B cell (primary cell): Measurements from ENCODE around the gene AZGP1. TPM values are rescaled to one million over a fixed set of nuclear protein-coding genes. Genes with fewer than 3 reads are reported as not detected.

ENCODE experiments used
- ATAC-seq: fragments of 200-7000 bp; cut with Tn5 transposase; one replicate; pipeline ENCODE4 v1.10.0; 2021; ENCODE audit warnings: low read depth, mild to moderate bottlenecking, moderate number of reproducible peaks, moderate library complexity
- CTCF ChIA-PET: fragments of 350-600 bp; sonication (Branson Sonifier 250); formaldehyde crosslinking; loops from one replicate; lab custom pipeline; 2021; ENCODE audit warnings: antibody characterized with exemption, inconsistent platforms; lab: Charles Lee
- POLR2A ChIA-PET: fragments of 350-600 bp; sonication (Branson Sonifier 250); formaldehyde crosslinking; loops from one replicate; lab custom pipeline; 2021; ENCODE audit warnings: antibody characterized with exemption; lab: Charles Lee
- DNase-seq: peaks from one replicate; pipeline ENCODE4 v3.0.0; 2013
- H2AFZ ChIP-seq: 2 replicates; pipeline ENCODE4 v1.6.1; 2012; ENCODE audit warnings: mild to moderate bottlenecking, low read depth, low read length; ENCODE audit not compliant: insufficient read depth, poor library complexity, severe bottlenecking
- H3K27ac ChIP-seq, 2 donors: 1 replicate in 1 of 2; 2 replicates in 1 of 2; pipeline ENCODE4 v1.5.1; 2012 to 2013; ENCODE audit warnings: low read length in 2 of 2, mild to moderate bottlenecking in 2 of 2, moderate library complexity in 1 of 2
- H3K27me3 ChIP-seq, 4 experiments: fragments of 200-600 bp in 1 of 4; sonication (generic) in 1 of 4; replicated peaks in 1 of 4; 1 replicate in 2 of 4; 2 replicates in 2 of 4; pipeline versions ENCODE4 v1.6.1 to v1.7.0; 2013 to 2016; ENCODE audit warnings: low read length in 3 of 4, mild to moderate bottlenecking in 2 of 4, mixed read lengths in 1 of 4, moderate library complexity in 1 of 4; ENCODE audit not compliant: insufficient read depth in 4 of 4, control insufficient read depth in 3 of 4; ENCODE audit errors: control extremely low read depth in 1 of 4
- H3K36me3 ChIP-seq, 2 experiments: replicated peaks in 1 of 2; 1 replicate in 1 of 2; 2 replicates in 1 of 2; pipeline versions ENCODE4 v1.6.1 to v1.7.1; 2013; ENCODE audit warnings: low read length in 1 of 2; ENCODE audit not compliant: insufficient read depth in 2 of 2, control insufficient read depth in 1 of 2; ENCODE audit errors: control extremely low read depth in 1 of 2, extremely low read depth in 1 of 2
- H3K4me1 ChIP-seq, 2 donors: fragments of 200-600 bp in 1 of 2; sonication (generic) in 1 of 2; 1 replicate in 1 of 2; 2 replicates in 1 of 2; pipeline versions ENCODE4 v1.5.1 to v1.6.1; 2013 to 2017; ENCODE audit warnings: low read length in 2 of 2; ENCODE audit not compliant: control insufficient read depth in 2 of 2, insufficient read depth in 2 of 2
- H3K4me2 ChIP-seq: replicated peaks from 2 replicates; pipeline ENCODE3; 2012; ENCODE audit warnings: mild to moderate bottlenecking, low read depth, low read length; ENCODE audit not compliant: poor library complexity, severe bottlenecking
- H3K4me3 ChIP-seq, 5 experiments: fragments of 200-600 bp in 1 of 5; sonication (generic) in 1 of 5; 1 replicate in 3 of 5; 2 replicates in 2 of 5; pipeline versions ENCODE4 v1.5.1 to v1.7.0; 2011 to 2016; ENCODE audit warnings: low read length in 4 of 5, mild to moderate bottlenecking in 4 of 5, low read depth in 2 of 5, control low read depth in 1 of 5, moderate library complexity in 1 of 5; ENCODE audit not compliant: insufficient read depth in 1 of 5; ENCODE audit errors: control extremely low read depth in 1 of 5, extremely low read depth in 1 of 5
- H3K79me2 ChIP-seq: fragments of 200-600 bp; sonication (generic); one replicate; pipeline ENCODE4 v1.6.0; 2016; ENCODE audit warnings: low read length; ENCODE audit not compliant: control insufficient read depth, insufficient read depth
- H3K9ac ChIP-seq: fragments of 200-600 bp; sonication (generic); 2 replicates; pipeline ENCODE4 v1.6.1; 2017; ENCODE audit warnings: mild to moderate bottlenecking, low read length, moderate library complexity
- H3K9me3 ChIP-seq, 3 donors: one replicate each; pipeline versions ENCODE4 v1.6.1 to v1.7.1; 2013; ENCODE audit warnings: low read length in 2 of 3; ENCODE audit not compliant: control insufficient read depth in 2 of 3, insufficient read depth in 1 of 3; ENCODE audit errors: control extremely low read depth in 1 of 3
- H4K20me1 ChIP-seq: 2 replicates; pipeline ENCODE4 v1.6.0; 2012; ENCODE audit warnings: mild to moderate bottlenecking, low read length; ENCODE audit not compliant: insufficient read depth, control insufficient read depth, poor library complexity, severe bottlenecking
- H3K27ac Mint-ChIP-seq: one replicate; pipeline ENCODE4 v1.8.0; 2021; ENCODE audit warnings: mixed read lengths
- H3K27me3 Mint-ChIP-seq: one replicate; pipeline ENCODE4 v1.8.0; 2021; ENCODE audit warnings: mixed read lengths
- H3K4me1 Mint-ChIP-seq: one replicate; pipeline ENCODE4 v1.8.0; 2021; ENCODE audit warnings: mixed read lengths
- H3K4me3 Mint-ChIP-seq: one replicate; pipeline ENCODE4 v1.8.0; 2021; ENCODE audit warnings: mixed read lengths
- H3K9me3 Mint-ChIP-seq: one replicate; pipeline ENCODE4 v1.8.0; 2022; ENCODE audit warnings: mixed read lengths; ENCODE audit not compliant: insufficient read depth
- CTCF ChIP-seq: fragments of 200-600 bp; IDR thresholded peaks from one replicate; pipeline ENCODE4 v1.8.0; 2022; ENCODE audit warnings: antibody characterized with exemption, mild to moderate bottlenecking
- EZH2 ChIP-seq: IDR thresholded peaks from 2 replicates; pipeline ENCODE4 v1.6.1; 2012; ENCODE audit warnings: borderline replicate concordance, low read depth, mild to moderate bottlenecking, moderate library complexity, low read length; ENCODE audit not compliant: insufficient read depth, poor library complexity, severe bottlenecking
- WGBS: methylation state at CpG from one replicate; pipeline ENCODE4 v1.1.5; 2013; ENCODE audit warnings: missing lambda C conversion rate; ENCODE audit not compliant: insufficient coverage; 5-methylcytosine and 5-hydroxymethylcytosine counted together
- intact Hi-C: fragments of 100-400 bp; cut with micrococcal nuclease; formaldehyde crosslinking; loops from one replicate; pipeline ENCODE4 v1.10.0; 2022
- polyA plus RNA-seq: library from polyadenylated mRNA; depleted of rRNA; stranded (reverse); fragments of >200 nt; gene quantifications from 2 replicates; pipeline ENCODE4 v1.2.3, GENCODE V29; 2012
- total RNA-seq, 2 donors: library from RNA; stranded (reverse); fragments of 120-200 nt in 1 of 2; gene quantifications; 1 replicate in 1 of 2; 2 replicates in 1 of 2; pipeline versions ENCODE4 v1.2.3 to v1.2.4, GENCODE V29; 2013 to 2022

AZGP1 gene
- total and polyA plus RNA-seq, 2 donors (not counting 1 experiment from before 2014, with no cell fraction given): not detected

- Histone ChIP-seq H3K4me1 (peaks cover 12 to 14% of the 10 kb centered on the region in 2 donors), H3K27me3 (peaks cover 0 to 16% (median 9%) of the 10 kb centered on the region in 4 experiments), H3K4me3 (no peak overlapping the region), H3K36me3 (no peaks in the 10 kb centered on the region), H2AFZ (no peak overlapping the region), H3K9me3 (peaks cover 0 to 4% (median 0%) of the 10 kb centered on the region in 3 donors), H4K20me1 (no peaks in the 10 kb centered on the region), H3K9ac (no peak overlapping the region), H3K27ac (no peak overlapping the region), H3K79me2 (peaks cover 20% of the 10 kb centered on the region), H3K4me2 (no peak overlapping the region)
- POLR2A ChIA-PET: no interaction called here
- Mint-ChIP-seq H3K9me3 (no peaks in the 10 kb centered on the region), H3K4me1 (peaks cover 17% of the 10 kb centered on the region), H3K27ac (no peak overlapping the region), H3K4me3 (no peak overlapping the region), H3K27me3 (peaks cover 30% of the 10 kb centered on the region)
- DNase-seq (no peak), ATAC-seq (no peak)
- intact Hi-C loops: no loop called here
- 100% methylated on average over 3 of the region's 3 CpGs for WGBS
- CTCF ChIA-PET: interaction anchor here (1.7 kb wide), 1 partner anchor 10 kb away, joined by 5 read pairs; no protein-coding TSS in a partner anchor
- TF ChIP-seq EZH2 (no peak), CTCF (no peak)
These were observed 52.6 kb downstream of the AZGP1 start for GRCh38 chr7:99923200-99923599.

- H3K4me3 Mint-ChIP-seq: peak overlapping the region; percentile 96
- peaks cover 50% of the 10 kb centered on the region for H3K79me2 ChIP-seq
These were observed 55.7 kb downstream of the AZGP1 start for GRCh38 chr7:99920149-99920548.

More at GRCh38 chr7:99920149-99920548, 55.7 kb downstream of the AZGP1 start:
- Histone ChIP-seq H2AFZ (peak overlapping the region; percentile 97), H4K20me1 (peaks cover 7% of the 10 kb centered on the region), H3K9me3 (peaks cover 0 to 4% (median 0%) of the 10 kb centered on the region in 3 donors), H3K36me3 (peaks cover 0 to 20% of the 10 kb centered on the region in 2 experiments), H3K4me3 (peak overlapping the region in 4 of 5 experiments; percentile 65 to 89 (median 78)), H3K4me2 (peak overlapping the region; percentile 80), H3K4me1 (peaks cover 32 to 35% of the 10 kb centered on the region in 2 donors), H3K27ac (peak overlapping the region; percentile 81 to 93), H3K9ac (peak overlapping the region; percentile 89), H3K27me3 (peaks cover 0 to under 1% (median 0%) of the 10 kb centered on the region in 4 experiments)
- intact Hi-C loops: no loop called here
- ATAC-seq: no peak
- Mint-ChIP-seq H3K27me3 (peaks cover 9% of the 10 kb centered on the region), H3K4me1 (peaks cover 41% of the 10 kb centered on the region), H3K27ac (peak overlapping the region; percentile 97), H3K9me3 (no peaks in the 10 kb centered on the region)
- ChIA-PET CTCF (interaction anchor here (1.0 to 9.2 kb wide), 6 partner anchors 12 to 303 kb away, joined by 3 to 94 read pairs (median 4); partner anchors contain the start of gene ZSCAN25), POLR2A (interaction anchor here (0.7 to 1.2 kb wide), 5 partner anchors 78 to 509 kb away, joined by 3 to 8 read pairs (median 3); partner anchors contain the start of genes AP4M1, MCM7, ZCWPW1 and ZSCAN21)
- WGBS: 100% methylated on average over 1 of the region's 3 CpGs
- no peak for DNase-seq
- TF ChIP-seq CTCF (no peak), EZH2 (no peak)
